CD4-positive, alpha-beta T cell (primary cell): ENCODE data around the gene MRE11. TPM values are rescaled to one million over a fixed set of nuclear protein-coding genes. Genes with fewer than 3 reads are reported as not detected.

Source experiments
- ATAC-seq: fragments of 200-7000 bp; cut with Tn5 transposase; one replicate; pipeline ENCODE4 v1.10.0; 2022; ENCODE audit warnings: mild to moderate bottlenecking; ENCODE audit not compliant: poor library complexity
- CTCF ChIA-PET: fragments of 350-600 bp; sonication (Branson Sonifier 250); formaldehyde crosslinking; loops from one replicate; lab custom pipeline; 2021; ENCODE audit warnings: antibody characterized with exemption, inconsistent platforms; lab: Charles Lee
- POLR2A ChIA-PET: fragments of 350-600 bp; sonication (Branson Sonifier 250); formaldehyde crosslinking; loops from one replicate; lab custom pipeline; 2021; ENCODE audit warnings: antibody characterized with exemption, inconsistent platforms; lab: Charles Lee
- DNase-seq, 14 experiments: peaks; one replicate each; pipeline ENCODE4 v3.0.0-alpha.2; 2013 to 2020; ENCODE audit warnings: mixed read lengths in 2 of 14
- H3K27ac ChIP-seq, 2 donors: one replicate each; pipeline versions ENCODE4 v1.5.1 to v1.7.0; 2013; ENCODE audit warnings: low read length in 2 of 2, low read depth in 1 of 2, mild to moderate bottlenecking in 1 of 2
- H3K27me3 ChIP-seq, 2 experiments: 1 replicate in 1 of 2; 2 replicates in 1 of 2; pipeline versions ENCODE4 v1.6.1 to v1.7.0; 2013; ENCODE audit warnings: low read length in 2 of 2, control low read depth in 1 of 2, mild to moderate bottlenecking in 1 of 2, moderate library complexity in 1 of 2; ENCODE audit not compliant: insufficient read depth in 2 of 2, control insufficient read depth in 1 of 2
- H3K36me3 ChIP-seq: one replicate; pipeline ENCODE4 v1.6.1; 2013; ENCODE audit warnings: low read length, control low read depth; ENCODE audit not compliant: insufficient read depth
- H3K4me1 ChIP-seq: one replicate; pipeline ENCODE4 v1.6.1; 2013; ENCODE audit warnings: low read length, control low read depth; ENCODE audit not compliant: insufficient read depth
- H3K4me3 ChIP-seq: one replicate; pipeline ENCODE4 v1.5.1; 2013; ENCODE audit warnings: mild to moderate bottlenecking, low read length, moderate library complexity
- H3K9me3 ChIP-seq, 2 experiments: 1 replicate in 1 of 2; 2 replicates in 1 of 2; pipeline versions ENCODE4 v1.6.1 to v1.7.0; 2013; ENCODE audit warnings: low read length in 2 of 2, mild to moderate bottlenecking in 2 of 2, control low read depth in 1 of 2, moderate library complexity in 1 of 2; ENCODE audit not compliant: control insufficient read depth in 1 of 2, insufficient read depth in 1 of 2
- H3K27ac Mint-ChIP-seq: one replicate; pipeline ENCODE4 v1.8.0; 2020; ENCODE audit warnings: mixed read lengths
- H3K27me3 Mint-ChIP-seq: one replicate; pipeline ENCODE4 v1.8.0; 2021; ENCODE audit warnings: mixed read lengths
- H3K36me3 Mint-ChIP-seq: one replicate; pipeline ENCODE4 v1.8.0; 2021; ENCODE audit warnings: low read depth, mixed read lengths
- H3K4me1 Mint-ChIP-seq: one replicate; pipeline ENCODE4 v1.8.0; 2021; ENCODE audit warnings: low read depth, mixed read lengths
- H3K4me3 Mint-ChIP-seq: one replicate; pipeline ENCODE4 v1.8.0; 2020; ENCODE audit warnings: mild to moderate bottlenecking, mixed read lengths
- H3K9me3 Mint-ChIP-seq: one replicate; pipeline ENCODE4 v1.8.0; 2020; ENCODE audit warnings: mixed read lengths
- intact Hi-C, 2 experiments: fragments of 100-400 bp; cut with DNase I in 1 of 2; cut with micrococcal nuclease in 1 of 2; formaldehyde crosslinking; loops; one replicate each; pipeline versions ENCODE4 v1.15.1 to v1.9.0; 2023 to 2025; cut with DNase I, micrococcal nuclease
- polyA plus RNA-seq, 2 donors: library from polyadenylated mRNA; unstranded; fragments of 120-200 nt; gene quantifications; one replicate each; pipeline ENCODE4 v1.2.1, GENCODE V29; 2013
- total RNA-seq, 174 experiments: library from RNA in 2 of 174; stranded (reverse) in 2 of 174; gene quantifications; one replicate each; pipeline ENCODE4 v1.2.3 and lab custom pipeline; 2021 to 2026
- TF ChIP-seq, protein P1 (sequence below): fragments of 200-600 bp; IDR thresholded peaks from one replicate; pipeline ENCODE4 v1.8.0; 2022; ENCODE audit warnings: antibody characterized with exemption, mild to moderate bottlenecking

MRE11 gene
- total RNA-seq = 10 to 100 TPM; 17.0 to 18.6 TPM
- 24.6 TPM for polyA plus RNA-seq (2013, experiment 1 of 2)
- polyA plus RNA-seq (2013, experiment 2 of 2) = 21.4 TPM
- total RNA-seq (lab: John Stamatoyannopoulos, UW) = 21.3 to 111 (median 72.2) reads per million in 172 experiments

DNA sequence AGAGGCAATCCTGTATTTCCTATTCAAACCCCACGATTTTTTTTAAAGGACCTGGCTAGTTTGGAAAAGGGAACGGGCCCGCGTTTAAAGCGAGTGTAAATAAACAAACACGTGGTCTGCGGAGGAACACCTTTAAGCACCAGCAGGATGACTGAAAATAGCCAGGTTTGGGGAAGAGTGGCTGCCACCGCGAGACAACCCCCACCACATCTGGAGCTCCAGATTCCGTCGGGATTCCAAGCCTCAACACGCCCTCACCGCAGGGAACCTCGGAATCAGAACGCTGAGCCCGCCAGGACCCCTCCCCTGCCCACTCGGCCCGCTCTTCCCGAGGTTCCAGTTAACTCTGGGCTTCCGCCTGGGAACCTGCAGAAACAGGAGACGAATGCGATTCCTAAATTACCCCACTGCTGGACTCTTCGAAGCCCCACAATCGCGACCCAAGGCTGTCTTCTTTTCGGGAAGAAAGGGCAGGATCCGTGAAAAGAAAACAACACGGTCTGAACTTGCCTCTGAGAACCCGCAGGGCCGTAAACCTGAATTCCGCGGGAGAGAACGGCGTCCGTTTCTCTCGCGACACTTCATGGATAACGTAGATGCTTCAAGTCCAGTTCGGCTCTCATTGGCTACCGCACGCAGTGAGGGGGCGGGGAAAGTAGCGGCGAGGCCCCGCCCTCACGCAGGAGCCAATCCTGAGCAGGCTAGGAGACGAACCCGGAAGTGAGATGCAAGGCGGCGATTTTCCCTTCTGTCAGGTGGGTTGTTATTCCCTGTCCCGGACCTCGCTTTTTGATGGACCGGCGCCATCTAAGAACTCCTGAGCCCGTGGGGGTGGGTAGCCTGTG is at the start of gene MRE11, which contains the start of gene ANKRD49:
Gene MRE11 (minus strand): TSS at position 564 of the 845 bp plus-strand sequence. CDS start 1,043 bp downstream, outside the sequence.
Gene ANKRD49 (plus strand): TSS at position 704 of the 845 bp plus-strand sequence. CDS start 2,710 bp downstream, outside the sequence.
- H3K9me3 Mint-ChIP-seq = no peaks in the 10 kb centered on the region
- TF ChIP-seq, protein P1, sequence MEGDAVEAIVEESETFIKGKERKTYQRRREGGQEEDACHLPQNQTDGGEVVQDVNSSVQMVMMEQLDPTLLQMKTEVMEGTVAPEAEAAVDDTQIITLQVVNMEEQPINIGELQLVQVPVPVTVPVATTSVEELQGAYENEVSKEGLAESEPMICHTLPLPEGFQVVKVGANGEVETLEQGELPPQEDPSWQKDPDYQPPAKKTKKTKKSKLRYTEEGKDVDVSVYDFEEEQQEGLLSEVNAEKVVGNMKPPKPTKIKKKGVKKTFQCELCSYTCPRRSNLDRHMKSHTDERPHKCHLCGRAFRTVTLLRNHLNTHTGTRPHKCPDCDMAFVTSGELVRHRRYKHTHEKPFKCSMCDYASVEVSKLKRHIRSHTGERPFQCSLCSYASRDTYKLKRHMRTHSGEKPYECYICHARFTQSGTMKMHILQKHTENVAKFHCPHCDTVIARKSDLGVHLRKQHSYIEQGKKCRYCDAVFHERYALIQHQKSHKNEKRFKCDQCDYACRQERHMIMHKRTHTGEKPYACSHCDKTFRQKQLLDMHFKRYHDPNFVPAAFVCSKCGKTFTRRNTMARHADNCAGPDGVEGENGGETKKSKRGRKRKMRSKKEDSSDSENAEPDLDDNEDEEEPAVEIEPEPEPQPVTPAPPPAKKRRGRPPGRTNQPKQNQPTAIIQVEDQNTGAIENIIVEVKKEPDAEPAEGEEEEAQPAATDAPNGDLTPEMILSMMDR = no peak
- peak within 1 kb of the TSS; percentile 65 to 86 for H3K27ac ChIP-seq
- H3K36me3 ChIP-seq = peaks cover 38% of the 10 kb centered on the region
- peaks cover 69% of the 10 kb centered on the region for H3K36me3 Mint-ChIP-seq
- H3K27me3 Mint-ChIP-seq = no peaks in the 10 kb centered on the region
- intact Hi-C loops = loop anchor here (2.0 to 10.0 kb wide), 6 partner anchors 365 to 1296 kb away; partner anchors contain the start of genes C11orf54 (in 1 of the 2), CWC15 (in 1 of the 2), KDM4D (in 1 of the 2) and MED17 (in 1 of the 2)
- no peaks in the 10 kb centered on the region for H3K27me3 ChIP-seq
- peaks cover 54% of the 10 kb centered on the region for H3K4me1 Mint-ChIP-seq
- peaks cover 8% of the 10 kb centered on the region for H3K4me1 ChIP-seq
- ChIA-PET CTCF (no interaction called here), POLR2A (interaction anchor here (0.5 to 1.5 kb wide), 11 partner anchors 12 to 832 kb away, joined by 3 to 12 read pairs (median 3); partner anchors contain the start of genes C11orf54, C11orf97, CEP295 and MED17)
- ATAC-seq (peak; percentile 98), DNase-seq (peak; percentile 91 to 99 (median 95))
- peak within 1 kb of the TSS; percentile 92 for H3K27ac Mint-ChIP-seq
- peak within 1 kb of the TSS; percentile 97 for H3K4me3 Mint-ChIP-seq
- no peaks in the 10 kb centered on the region for H3K9me3 ChIP-seq
- H3K4me3 ChIP-seq = peak within 1 kb of the TSS; percentile 83

DNA sequence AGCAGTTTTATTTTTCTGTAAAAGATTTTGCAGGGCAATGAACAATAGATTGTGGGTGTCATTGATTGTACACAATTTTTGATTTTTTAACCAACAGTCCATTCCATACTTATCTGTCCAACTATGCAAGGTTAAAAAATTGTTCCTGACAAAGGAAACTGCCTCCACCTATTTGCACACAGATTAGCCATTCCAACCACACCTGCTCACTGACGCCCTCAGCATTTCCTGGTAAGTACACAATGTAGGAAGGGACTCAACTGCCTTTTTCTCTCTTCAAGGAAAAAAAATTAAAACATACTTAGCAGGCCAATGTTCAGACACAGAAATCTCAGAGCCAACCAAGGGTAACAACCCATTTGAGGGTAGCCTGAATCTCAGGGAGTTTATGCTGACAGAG is 45.8 kb upstream of the MRE11 start:
- intact Hi-C loops = no loop called here
- no peaks in the 10 kb centered on the region for H3K27me3 ChIP-seq
- ATAC-seq = no peak
- CTCF ChIA-PET = no interaction called here
- DNase-seq = no peak
- no peaks in the 10 kb centered on the region for H3K9me3 ChIP-seq
- no peak overlapping the region for H3K27ac Mint-ChIP-seq
- H3K27me3 Mint-ChIP-seq = peaks cover 26% of the 10 kb centered on the region
- no peak overlapping the region for H3K27ac ChIP-seq
- TF ChIP-seq, protein P1 = no peak
- H3K4me3 ChIP-seq = no peak overlapping the region
- peaks cover 9% of the 10 kb centered on the region for H3K4me1 ChIP-seq
- H3K4me3 Mint-ChIP-seq = no peak overlapping the region
- peaks cover 4% of the 10 kb centered on the region for H3K36me3 Mint-ChIP-seq
- no peaks in the 10 kb centered on the region for H3K9me3 Mint-ChIP-seq
- POLR2A ChIA-PET = no interaction called here
- peaks cover 14% of the 10 kb centered on the region for H3K4me1 Mint-ChIP-seq
- no peaks in the 10 kb centered on the region for H3K36me3 ChIP-seq

DNA sequence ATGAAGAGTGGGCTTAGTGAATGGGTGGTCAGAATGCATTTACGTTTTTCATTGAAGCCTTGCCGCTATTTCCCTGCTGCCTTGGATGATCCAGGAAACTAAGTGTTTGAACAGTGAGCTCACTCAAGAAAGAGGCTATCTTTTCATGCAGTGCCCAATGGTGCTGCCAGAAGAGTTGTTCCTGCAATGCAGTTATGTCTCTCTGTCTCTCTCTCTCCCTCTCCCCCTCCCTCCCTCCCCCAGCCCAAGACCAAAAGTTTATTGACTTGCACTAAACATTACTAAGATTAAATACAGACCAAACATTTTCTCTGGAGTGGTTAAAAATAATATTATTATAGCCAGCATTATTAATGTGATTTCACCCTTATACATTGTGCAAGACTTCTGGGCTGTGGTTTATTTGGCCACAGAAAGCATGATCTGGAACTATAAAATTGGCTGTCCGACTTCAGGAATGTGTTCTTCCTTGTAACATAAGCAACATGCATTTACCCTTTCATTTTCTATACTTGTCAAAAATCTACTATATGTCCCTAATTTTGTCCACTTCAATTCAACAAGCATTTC is 43.5 kb upstream of the MRE11 start:
- no peak overlapping the region for H3K27ac ChIP-seq
- no peak overlapping the region for H3K4me3 ChIP-seq
- TF ChIP-seq, protein P1 = no peak
- ChIA-PET CTCF (interaction anchor here (1.6 kb wide), 1 partner anchor 12 kb away, joined by 5 read pairs; no protein-coding TSS in a partner anchor), POLR2A (interaction anchor here (0.6 kb wide), 1 partner anchor 473 kb away, joined by 3 read pairs; no protein-coding TSS in a partner anchor)
- ATAC-seq (no peak), DNase-seq (no peak)
- no peaks in the 10 kb centered on the region for H3K4me1 ChIP-seq
- H3K27me3 Mint-ChIP-seq = peaks cover 38% of the 10 kb centered on the region
- H3K27ac Mint-ChIP-seq = no peak overlapping the region
- intact Hi-C loops = no loop called here
- H3K9me3 Mint-ChIP-seq = no peaks in the 10 kb centered on the region
- H3K9me3 ChIP-seq = no peaks in the 10 kb centered on the region
- no peaks in the 10 kb centered on the region for H3K27me3 ChIP-seq
- H3K4me1 Mint-ChIP-seq = no peaks in the 10 kb centered on the region
- H3K36me3 Mint-ChIP-seq = no peaks in the 10 kb centered on the region
- no peak overlapping the region for H3K4me3 Mint-ChIP-seq
- H3K36me3 ChIP-seq = no peaks in the 10 kb centered on the region
